ENCODE data around the gene ACOT7. TPM values are rescaled to one million over a fixed set of nuclear protein-coding genes. Genes with fewer than 3 reads are reported as not detected.

Gene ACOT7
- total RNA-seq, 1 donor from 2014 or later = 38.8 TPM

- TF ChIP-seq CTCF (IDR thresholded peaks at IDR 0.05) = no peak
- TF ChIP-seq POLR2A (IDR thresholded peaks at IDR 0.05) = no peak
- TF ChIP-seq POLR2AphosphoS5 (IDR thresholded peaks at IDR 0.05; ENCODE audit: insufficient read depth in 1 of 2, low read depth in 1 of 2) = no peak
- no peak for DNase-seq (ENCODE audit: extremely low spot score in 2 of 2)
- Histone ChIP-seq H3K27ac (no peak overlapping the region), H3K4me1 (peaks cover 13% of the 10 kb centered on the region), H3K4me3 (no peak overlapping the region), H3K9me3 (no peaks in the 10 kb centered on the region), H3K36me3 (no peaks in the 10 kb centered on the region), H3K27me3 (no peaks in the 10 kb centered on the region)
- intact Hi-C loops (cut with DNase I) = loop anchor here (5.0 kb wide), 1 partner anchor 98 kb away; no protein-coding TSS in a partner anchor
Measured at GRCh38 chr1:6345009-6345408, 48.6 kb downstream of the ACOT7 start.

- H3K4me1 ChIP-seq = peaks cover 5% of the 10 kb centered on the region
- no peak overlapping the region for H3K4me3 ChIP-seq
- TF ChIP-seq POLR2AphosphoS5 (IDR thresholded peaks at IDR 0.05; ENCODE audit: insufficient read depth in 1 of 2, low read depth in 1 of 2) (peak; percentile 24 to 72), POLR2A (IDR thresholded peaks at IDR 0.05) (no peak), CTCF (IDR thresholded peaks at IDR 0.05) (peak; percentile 63 to 84 (median 75))
- no peak overlapping the region for H3K27ac ChIP-seq
- H3K36me3 ChIP-seq = no peaks in the 10 kb centered on the region
- no peaks in the 10 kb centered on the region for H3K27me3 ChIP-seq
- H3K9me3 ChIP-seq = no peaks in the 10 kb centered on the region
- DNase-seq (ENCODE audit: extremely low spot score in 2 of 2) = no peak
- intact Hi-C loops (cut with DNase I) = no loop called here
Measured at GRCh38 chr1:6343506-6344405, 49.8 kb downstream of the ACOT7 start.

GRCh38 chr1:6342056-6342455 is 51.5 kb downstream of the ACOT7 start:
- no peaks in the 10 kb centered on the region for H3K27me3 ChIP-seq
- DNase-seq (ENCODE audit: extremely low spot score in 2 of 2) = no peak
- no peaks in the 10 kb centered on the region for H3K9me3 ChIP-seq
- H3K27ac ChIP-seq = no peak overlapping the region
- TF ChIP-seq POLR2AphosphoS5 (IDR thresholded peaks at IDR 0.05; ENCODE audit: insufficient read depth in 1 of 2, low read depth in 1 of 2) (no peak), POLR2A (IDR thresholded peaks at IDR 0.05) (no peak), CTCF (IDR thresholded peaks at IDR 0.05) (no peak)
- no peak overlapping the region for H3K4me3 ChIP-seq
- no peaks in the 10 kb centered on the region for H3K4me1 ChIP-seq
- no peaks in the 10 kb centered on the region for H3K36me3 ChIP-seq
- intact Hi-C loops (cut with DNase I) = no loop called here

GRCh38 chr1:6338695-6339094 is 54.9 kb downstream of the ACOT7 start:
- no peak overlapping the region for H3K27ac ChIP-seq
- TF ChIP-seq POLR2AphosphoS5 (IDR thresholded peaks at IDR 0.05; ENCODE audit: insufficient read depth in 1 of 2, low read depth in 1 of 2) (no peak), POLR2A (IDR thresholded peaks at IDR 0.05) (no peak), CTCF (IDR thresholded peaks at IDR 0.05) (no peak)
- intact Hi-C loops (cut with DNase I) = no loop called here
- no peaks in the 10 kb centered on the region for H3K36me3 ChIP-seq
- H3K9me3 ChIP-seq = no peaks in the 10 kb centered on the region
- H3K4me1 ChIP-seq = no peaks in the 10 kb centered on the region
- H3K27me3 ChIP-seq = no peaks in the 10 kb centered on the region
- DNase-seq (ENCODE audit: extremely low spot score in 2 of 2) = no peak
- H3K4me3 ChIP-seq = no peak overlapping the region
